Activated CD4-positive, alpha-beta T cell treated with anti-CD3 and anti-CD28 coated beads for 24 hours (primary cell): ENCODE data around the gene GABBR2.
"Not testable (repeated sequence)": the region's sequence is repeated elsewhere in the genome, so short reads cannot be mapped to it uniquely, and the experiment has no call there.

Experiments
- DNase-seq, 2 donors: peaks; one replicate each; pipeline ENCODE4 v3.0.0-alpha.2; 2020; ENCODE audit warnings: low read depth in 2 of 2

GABBR2 gene

GRCh38 chr9:98596486-98596885 lies 112.2 kb downstream of the GABBR2 start:
- DNase-seq: no peak

GRCh38 chr9:98594546-98595160 lies 114.1 kb downstream of the GABBR2 start:
- no peak for DNase-seq

GRCh38 chr9:98593354-98594253 lies 115.1 kb downstream of the GABBR2 start:
- DNase-seq: no peak

- no peak for DNase-seq
These were observed 117.0 kb downstream of the GABBR2 start for GRCh38 chr9:98591696-98592095.

- no peak for DNase-seq
These were observed 118.6 kb downstream of the GABBR2 start for GRCh38 chr9:98590101-98590500.

- DNase-seq: no peak
These were observed 119.6 kb downstream of the GABBR2 start for GRCh38 chr9:98589102-98589501.

- DNase-seq: not testable (repeated sequence)
These were observed 123.8 kb downstream of the GABBR2 start for GRCh38 chr9:98584853-98585438.

GRCh38 chr9:98584059-98584458 lies 124.7 kb downstream of the GABBR2 start:
- no peak for DNase-seq

- DNase-seq: no peak
These were observed 125.3 kb downstream of the GABBR2 start for GRCh38 chr9:98583417-98583816.

GRCh38 chr9:98580956-98581355 lies 127.8 kb downstream of the GABBR2 start:
- DNase-seq: no peak

- no peak for DNase-seq
These were observed 129.0 kb downstream of the GABBR2 start for GRCh38 chr9:98579700-98580099.

GRCh38 chr9:98577446-98577845 lies 131.3 kb downstream of the GABBR2 start:
- no peak for DNase-seq

- no peak for DNase-seq
These were observed 131.9 kb downstream of the GABBR2 start for GRCh38 chr9:98576859-98577258.

- no peak for DNase-seq
These were observed 132.4 kb downstream of the GABBR2 start for GRCh38 chr9:98576354-98576753.

- DNase-seq: peak in 1 of 2 donors; percentile 4
These were observed 133.1 kb downstream of the GABBR2 start for GRCh38 chr9:98575379-98576346.

GRCh38 chr9:98573749-98574278 lies 134.9 kb downstream of the GABBR2 start:
- no peak for DNase-seq

GRCh38 chr9:98572796-98573195 lies 135.9 kb downstream of the GABBR2 start:
- DNase-seq: no peak

GRCh38 chr9:98572054-98572627 lies 136.6 kb downstream of the GABBR2 start:
- DNase-seq: no peak

GRCh38 chr9:98571643-98572042 lies 137.1 kb downstream of the GABBR2 start:
- DNase-seq: no peak

- DNase-seq: no peak
These were observed 137.9 kb downstream of the GABBR2 start for GRCh38 chr9:98570663-98571440.
